HG03457 (cell line): Measurements from ENCODE around the gene CTSH.
"Not testable (repeated sequence)": the region's sequence is repeated elsewhere in the genome, so short reads cannot be mapped to it uniquely, and the experiment has no call there.

Experiments used
- ATAC-seq: cut with Tn5 transposase; IDR thresholded peaks from one replicate; pipeline ENCODE4 v1.9.1; 2021; ENCODE audit warnings: moderate number of reproducible peaks; ENCODE audit not compliant: unreplicated experiment

The CTSH gene

DNA sequence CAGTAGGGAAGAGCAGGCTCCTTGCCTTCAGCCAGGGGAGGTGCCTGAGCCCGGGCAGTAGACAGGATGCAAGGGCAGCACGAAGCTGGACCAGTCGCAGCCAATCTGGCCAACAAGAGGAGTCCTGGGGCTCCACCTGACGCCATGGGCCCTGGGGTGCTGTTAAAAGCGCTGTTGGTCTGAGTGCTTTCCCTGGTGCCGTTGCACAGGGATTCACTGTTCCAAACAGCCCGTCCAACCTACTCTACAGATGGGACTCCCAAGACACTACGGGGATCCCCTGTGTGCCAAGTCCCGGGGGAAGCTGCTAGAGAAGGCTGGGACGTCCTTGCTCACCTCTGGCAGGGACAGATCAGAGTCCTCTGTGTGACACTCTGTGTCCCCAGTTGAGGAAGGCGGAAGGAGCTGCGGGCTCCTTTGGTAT is 632 bp downstream of the CTSH start:
- peak; percentile 20 for ATAC-seq

DNA sequence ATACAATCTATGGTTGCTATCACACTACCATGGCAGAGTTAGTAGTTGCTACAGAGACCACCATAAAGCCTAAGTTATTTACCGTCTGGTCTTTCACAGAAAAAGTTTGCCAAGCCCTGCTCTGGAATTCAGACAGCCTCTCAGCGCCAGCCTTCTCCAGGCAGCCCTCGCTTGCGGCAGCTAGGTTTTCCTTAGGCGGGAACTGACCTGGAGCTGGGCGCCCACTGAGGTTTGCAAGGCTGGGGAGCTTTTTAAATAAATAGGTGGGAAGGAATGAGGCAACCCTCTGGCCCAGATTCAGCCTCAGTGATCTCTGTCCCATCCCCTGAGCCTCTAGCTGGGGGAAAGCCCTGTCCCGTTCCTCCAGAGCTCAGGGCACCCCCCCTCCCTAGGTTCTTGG is 1.2 kb downstream of the CTSH start:
- ATAC-seq, result no peak

DNA sequence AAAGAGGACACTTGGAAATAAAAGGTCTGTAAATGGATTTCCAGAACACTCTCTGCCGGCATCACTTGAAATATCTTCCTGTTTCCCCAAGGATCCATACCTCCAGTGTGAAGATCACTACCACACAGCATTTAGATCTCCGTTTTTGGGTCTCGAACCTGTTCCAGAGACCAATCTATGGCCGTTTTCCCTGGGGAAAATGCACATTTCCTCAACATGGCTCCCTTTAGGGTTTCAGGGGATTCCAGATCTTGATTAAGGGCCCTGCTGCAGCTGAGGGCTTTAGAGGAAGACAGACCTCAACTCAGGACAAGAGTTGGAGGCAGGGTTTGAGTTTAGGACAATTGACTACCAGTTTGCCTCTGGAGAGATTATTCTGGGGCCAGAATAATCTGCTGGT is 2.1 kb downstream of the CTSH start:
- no peak for ATAC-seq

DNA sequence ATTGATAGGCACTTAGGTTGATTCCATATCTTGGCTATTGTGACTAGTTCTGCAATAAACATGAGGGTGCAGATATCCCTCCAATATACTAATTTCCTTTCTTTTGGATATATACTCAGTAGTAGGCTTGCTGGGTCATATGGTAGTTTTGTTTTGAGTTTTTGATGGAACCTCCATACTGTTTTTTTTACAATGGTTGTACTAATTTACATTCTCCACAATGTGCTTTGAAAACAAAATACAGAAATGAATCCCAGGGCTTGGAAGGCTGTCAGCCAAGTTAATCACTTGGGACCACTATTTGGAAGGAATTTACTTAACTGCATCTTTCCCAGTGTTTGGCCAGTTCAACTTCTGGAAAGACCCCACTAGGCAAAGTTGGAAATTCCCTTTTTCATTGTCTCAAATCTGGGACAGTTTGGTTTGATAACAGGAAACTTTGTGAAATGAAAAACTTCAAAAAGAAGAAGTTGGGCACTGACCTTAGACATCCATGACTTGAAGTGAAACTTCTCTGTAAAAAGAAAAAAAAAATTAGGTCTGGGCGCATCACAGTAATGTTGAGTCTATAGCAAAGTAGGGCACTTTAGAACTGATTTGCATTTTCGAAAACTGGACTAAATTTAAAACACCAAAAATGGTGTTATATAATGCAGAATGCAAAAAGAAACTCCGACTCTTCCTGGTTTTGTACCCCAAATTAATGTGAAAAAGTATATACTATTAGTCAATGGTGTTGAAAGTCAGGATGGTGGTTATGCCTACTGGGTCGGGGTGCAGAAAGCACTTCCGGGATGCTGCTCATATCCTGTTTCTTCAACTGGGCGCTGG is 6.0 kb downstream of the CTSH start:
- ATAC-seq, result peak; percentile 67

DNA sequence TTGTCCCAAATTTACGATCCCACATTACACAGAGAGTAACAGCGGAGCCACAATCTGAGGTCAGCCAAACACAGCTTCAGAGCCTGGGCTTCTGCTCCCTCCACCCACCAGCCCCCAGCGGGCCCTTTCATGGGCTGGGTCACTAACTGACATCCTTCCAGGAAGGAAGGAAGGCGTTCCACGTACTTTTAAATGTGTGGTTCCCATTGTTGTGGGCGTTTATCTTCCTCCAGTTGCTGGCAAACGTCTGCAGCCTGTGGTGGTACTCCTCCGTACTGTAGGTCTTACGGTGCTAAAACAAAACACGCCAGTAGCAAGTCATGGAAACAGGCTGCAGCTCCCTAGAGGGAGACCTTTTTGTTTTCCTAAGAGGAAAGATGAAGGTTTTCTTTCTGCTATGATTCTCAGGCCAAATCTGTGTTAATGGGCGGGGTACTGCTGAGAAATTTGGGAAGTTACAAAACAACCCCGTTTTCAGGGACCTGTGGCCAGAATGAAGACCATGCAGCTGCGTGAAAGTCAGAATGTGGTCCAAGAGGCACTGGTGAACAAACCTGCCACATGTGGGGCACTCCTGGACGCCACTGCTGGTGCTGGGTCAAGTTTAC is 7.6 kb downstream of the CTSH start:
- no peak for ATAC-seq

DNA sequence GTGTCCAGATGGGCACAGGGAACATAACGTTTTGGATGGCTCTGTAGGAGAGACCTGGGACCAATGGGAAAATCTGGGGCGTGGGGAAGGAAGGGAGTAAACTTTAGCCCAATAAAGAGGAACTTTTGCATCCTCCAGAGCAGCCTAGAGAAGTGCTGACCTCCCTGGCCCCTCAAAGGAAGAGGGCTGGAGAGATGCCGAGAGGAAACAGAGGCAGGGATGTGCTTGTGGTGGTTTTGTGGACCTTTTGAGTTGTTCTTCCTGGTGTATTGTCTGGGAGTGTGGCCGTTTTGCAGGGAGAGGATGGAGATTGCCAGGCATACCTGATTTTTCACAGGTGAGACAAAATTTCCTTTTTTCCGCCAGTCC is 10.2 kb downstream of the CTSH start:
- ATAC-seq, result no peak

DNA sequence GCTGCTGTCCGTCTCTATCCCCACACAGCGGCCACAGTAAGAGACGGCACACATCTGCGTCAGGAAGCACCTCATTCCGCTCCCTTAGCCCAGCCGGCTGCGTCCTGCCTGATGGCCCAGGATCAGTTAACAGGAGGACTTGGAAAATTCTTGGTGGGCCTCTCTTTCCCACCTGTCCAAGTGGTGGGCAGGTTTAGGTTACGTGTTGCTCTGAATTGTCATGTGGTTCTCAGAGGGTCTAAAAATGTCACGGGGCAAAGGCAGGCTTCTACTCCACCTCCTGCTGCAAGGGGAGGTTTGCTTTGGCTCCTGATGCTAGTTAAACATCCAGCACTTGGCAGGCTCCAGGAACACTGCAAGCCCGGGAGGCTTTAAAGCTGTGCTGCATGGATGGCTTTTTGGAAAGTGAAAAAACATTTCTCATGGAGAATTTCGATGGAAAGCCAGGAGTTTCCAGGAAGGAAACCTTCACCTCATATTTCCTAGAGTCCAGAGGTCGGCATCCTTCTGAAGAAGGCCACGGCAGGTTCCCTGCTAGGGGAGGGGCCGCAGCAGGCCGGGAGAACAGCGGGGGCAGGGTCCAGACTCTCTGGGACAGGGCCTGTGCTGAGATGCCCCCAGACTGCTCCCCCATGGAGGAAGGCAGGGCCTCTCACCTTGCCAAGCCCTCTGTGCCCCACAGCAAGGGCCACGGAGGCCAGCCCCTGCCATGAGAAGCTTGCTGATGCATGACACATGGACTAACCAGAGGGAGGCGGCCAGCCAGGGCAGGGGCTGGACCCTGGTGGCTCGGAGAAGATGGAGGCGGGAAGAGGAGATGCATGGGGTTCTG is 10.8 kb downstream of the CTSH start:
- no peak for ATAC-seq

DNA sequence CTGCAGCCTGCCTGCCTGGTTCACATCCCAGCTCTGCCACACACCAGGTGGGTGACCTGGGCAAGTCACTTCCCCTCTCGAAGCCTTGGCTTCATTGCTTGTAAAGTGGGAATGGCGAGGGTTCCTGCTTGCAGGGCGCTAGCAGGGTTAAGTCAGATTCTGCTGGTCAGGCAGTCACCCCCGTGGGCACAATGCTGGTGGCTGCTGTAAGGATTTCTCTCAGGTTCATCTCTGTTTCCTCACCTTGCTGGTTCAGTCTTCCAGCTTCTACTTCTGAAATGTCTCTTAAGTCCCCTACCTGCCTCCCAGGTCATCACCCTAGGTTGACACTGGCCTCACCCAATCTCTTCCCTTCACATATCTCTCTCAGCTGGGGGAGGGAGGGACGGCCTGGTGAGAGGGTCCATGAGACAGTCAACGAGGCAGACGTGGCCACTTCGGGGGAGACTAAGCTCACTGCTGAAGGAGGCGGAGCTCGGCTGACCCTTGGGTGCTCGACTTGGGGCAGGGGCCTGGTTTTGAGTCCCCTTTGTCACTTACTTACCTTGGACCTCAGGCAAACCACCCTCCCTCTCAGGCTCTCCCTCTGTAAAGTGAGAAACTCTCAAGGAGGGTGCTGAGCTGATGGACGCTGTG is 11.5 kb downstream of the CTSH start:
- no peak for ATAC-seq

DNA sequence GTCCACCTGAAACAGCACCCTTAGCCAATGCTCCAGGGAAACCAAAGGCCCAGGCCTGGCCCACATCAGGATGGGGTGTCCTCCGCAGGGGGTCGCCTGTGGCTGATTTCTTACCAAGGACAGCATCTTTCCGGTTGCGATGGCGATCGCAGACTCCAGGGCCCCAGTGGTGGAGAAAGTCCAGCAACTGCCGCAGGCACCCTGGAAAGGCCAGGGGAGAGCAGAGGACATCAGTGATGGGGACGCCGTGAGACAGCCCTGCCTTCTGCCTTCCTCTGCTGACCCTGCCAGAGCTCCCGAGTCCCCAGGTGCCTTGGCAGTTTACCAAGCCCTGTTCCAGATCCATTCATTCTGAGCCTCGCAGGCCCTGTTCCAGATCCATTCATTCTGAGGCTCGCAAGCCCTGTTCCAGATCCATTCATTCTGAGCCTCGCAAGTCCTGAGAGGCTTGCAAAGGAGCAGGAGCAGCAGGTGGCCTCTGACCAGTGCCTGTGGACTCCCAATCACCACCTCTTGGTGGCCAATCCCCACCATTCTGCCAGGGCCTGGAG is 12.5 kb downstream of the CTSH start:
- ATAC-seq, result no peak

DNA sequence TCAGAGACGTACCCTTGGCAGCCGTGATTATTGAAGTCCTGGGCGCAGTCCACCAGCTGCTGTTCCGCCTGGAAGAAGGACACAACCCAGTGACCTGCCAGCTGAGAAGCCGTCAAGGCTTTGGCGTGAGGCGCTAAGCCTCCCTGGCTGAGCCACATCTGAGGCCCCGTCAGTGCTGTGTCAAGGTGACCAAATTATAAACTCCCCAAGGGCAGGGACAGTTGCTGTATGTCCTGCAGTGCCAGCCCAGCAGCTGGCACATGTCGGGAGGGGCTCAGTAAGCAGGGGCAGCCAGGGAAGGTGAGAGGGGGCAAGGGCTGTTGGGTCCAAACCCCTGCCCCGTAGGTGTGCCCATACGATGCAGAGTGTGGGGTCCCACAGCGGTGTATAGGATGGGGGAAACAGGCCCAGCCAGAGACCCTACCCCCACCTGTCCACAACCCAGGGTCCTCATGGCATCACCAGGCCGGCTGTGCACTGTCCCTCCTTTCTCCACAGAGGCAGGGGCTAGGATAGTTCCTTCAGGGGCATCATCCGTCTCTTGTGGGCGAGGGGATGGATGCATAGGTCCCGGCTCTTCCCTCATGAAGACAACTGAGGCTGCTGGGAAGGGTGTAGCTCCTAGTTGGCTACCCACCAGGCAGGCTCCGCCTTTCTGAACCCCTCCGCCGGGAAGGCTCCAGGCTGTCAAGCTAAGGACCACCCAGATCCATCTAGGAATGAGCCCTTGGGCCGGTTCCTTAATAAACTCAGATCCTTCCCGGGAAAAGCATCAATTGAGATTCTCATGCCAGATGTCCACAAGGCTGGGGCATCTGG is 13.2 kb downstream of the CTSH start:
- no peak for ATAC-seq

DNA sequence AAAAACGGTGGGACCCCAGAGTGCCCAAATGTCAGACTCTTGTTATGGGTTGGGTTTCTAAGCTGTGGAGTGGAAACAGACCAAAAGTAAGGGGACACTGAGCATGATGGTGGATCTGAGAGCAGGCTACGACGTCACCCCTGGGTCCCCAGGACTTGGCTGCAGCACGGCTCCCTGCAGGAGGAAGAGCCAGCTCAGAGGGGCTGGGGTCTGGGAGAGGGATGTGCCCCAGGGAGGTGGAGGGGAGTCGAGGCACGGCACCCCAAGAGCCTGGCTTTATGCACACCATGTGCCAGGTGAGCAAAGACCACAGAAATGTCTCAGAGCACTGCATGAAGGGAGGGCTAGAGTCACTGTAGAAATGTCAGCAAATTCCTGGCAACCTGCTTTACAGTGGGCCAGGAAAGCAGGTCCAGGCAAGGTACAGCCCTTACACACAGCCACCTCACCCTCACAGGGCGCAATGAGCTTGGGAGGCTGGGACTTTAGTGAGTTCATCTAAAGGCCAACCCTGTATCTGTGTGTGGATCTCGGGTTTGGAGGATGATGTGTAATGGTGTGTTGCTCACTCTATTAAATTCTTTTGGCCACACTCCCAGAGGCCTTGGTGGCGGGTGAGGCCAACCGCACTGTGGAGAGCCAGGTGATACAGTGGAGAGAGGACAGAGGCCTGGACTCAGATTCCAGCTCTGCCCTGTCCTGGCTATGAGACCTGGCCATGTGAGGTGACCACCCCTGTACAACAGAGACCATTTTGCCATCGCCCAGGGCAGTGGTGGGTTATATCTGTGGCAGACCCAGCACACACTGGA is 14.1 kb downstream of the CTSH start:
- no peak for ATAC-seq

DNA sequence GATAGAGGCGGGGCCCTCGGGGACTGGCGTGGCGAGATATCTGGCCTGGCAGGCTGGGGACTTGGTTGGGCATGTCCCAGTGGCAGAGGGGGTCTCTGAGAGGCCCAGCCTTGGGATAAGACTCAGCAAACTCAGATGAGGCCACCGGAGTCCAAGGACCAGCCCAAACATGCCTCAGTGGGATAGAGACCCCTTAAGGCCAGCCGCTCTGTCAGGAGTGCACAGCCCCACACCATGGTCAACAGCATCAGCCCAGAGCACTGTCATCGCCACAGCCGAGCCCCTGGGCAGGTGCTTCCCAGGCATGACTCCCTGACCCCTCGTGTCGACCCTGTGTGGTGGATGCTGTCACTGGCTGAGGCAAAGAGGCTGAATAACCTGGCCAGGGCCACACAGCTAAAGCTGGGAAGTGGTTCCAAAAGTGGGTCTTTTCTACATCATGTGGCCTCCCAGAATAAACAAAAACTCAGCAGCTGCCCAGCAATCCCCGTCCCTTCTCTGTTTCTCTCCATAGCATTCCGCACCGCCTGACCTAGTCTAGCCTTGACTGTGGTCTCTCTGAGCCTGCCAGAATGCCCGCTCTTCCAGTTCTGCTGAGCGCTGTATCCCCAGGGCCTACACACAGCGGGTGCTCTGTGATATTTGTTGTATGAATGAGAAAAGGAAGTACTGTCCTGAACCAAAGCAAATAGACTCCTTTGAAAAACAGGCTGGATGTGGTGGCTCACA is 15.1 kb downstream of the CTSH start:
- ATAC-seq, result no peak

DNA sequence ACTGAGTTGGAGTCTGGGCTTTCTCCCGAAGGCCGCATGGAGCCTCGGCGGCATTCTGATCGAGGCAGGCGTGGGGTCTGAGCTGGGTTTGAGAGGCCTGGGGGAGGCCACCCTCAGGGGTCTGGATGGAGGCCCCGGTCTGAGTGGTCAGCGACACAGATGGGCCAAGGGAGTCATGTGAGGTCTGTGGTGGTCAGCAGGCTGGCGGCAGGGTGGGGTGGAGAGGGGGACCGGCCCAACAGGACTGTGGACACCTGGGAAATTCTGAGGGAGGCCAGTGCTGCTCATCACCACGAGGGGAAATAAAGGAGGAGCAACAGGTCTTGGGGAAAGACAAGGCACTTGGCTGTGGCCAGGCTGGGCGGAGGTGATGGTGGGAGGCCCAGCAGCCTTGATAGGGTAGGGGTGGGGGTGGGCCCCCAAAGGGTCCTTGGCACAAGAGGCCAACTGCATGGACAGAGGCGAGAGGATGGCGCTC is 16.2 kb downstream of the CTSH start:
- no peak for ATAC-seq

DNA sequence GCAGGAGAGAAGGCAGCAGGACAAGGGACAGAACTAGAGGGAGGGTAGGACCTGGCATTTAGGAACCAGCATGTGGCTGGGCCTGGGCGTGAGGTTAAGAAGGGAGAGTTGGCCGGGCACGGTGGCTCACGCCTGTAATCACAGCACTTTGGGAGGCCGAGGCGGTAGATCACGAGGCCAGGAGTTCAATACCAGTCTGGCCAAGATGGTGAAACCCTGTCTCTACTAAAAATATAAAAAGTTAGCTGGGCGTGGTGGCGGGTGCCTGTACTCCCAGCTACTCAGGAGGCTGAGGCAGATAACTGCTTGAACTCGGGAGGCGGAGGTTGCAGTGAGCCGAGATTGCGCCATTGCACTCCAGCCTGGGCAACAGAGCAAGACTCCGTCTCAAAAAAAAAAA is 16.7 kb downstream of the CTSH start:
- ATAC-seq, result not testable (repeated sequence)

DNA sequence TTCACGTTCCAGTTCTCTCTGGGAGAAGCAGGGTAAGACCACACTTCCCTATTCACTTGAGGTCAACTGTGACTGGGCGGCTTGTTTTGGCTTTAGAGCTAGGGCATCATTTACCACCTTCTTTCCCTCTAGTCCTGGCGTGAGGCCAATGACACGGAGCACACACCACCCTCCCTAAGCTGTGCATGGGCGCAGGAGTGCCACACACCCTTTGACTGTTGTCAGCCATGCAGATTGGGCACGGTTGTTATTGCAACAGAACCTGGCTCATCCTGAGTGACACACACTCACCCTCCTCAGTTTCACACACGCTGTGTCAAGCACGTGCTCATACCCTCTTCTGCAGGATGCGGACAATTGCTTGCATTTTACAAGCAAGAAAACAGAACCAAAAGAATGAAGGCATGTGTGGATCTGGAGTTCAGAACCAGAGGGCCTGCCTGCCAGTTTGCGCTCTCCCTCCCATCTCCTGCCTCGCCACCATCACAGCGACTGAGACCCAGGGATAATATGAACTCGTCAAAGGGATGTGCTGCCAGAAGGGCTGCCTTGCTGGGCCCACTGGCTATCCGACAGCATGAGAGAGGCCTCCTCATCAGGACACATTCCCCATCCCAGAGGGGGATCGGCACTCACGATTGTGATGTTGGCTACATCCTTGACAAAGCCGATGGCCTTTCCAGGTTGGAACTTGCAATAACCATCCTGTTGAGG is 17.6 kb downstream of the CTSH start:
- no peak for ATAC-seq

DNA sequence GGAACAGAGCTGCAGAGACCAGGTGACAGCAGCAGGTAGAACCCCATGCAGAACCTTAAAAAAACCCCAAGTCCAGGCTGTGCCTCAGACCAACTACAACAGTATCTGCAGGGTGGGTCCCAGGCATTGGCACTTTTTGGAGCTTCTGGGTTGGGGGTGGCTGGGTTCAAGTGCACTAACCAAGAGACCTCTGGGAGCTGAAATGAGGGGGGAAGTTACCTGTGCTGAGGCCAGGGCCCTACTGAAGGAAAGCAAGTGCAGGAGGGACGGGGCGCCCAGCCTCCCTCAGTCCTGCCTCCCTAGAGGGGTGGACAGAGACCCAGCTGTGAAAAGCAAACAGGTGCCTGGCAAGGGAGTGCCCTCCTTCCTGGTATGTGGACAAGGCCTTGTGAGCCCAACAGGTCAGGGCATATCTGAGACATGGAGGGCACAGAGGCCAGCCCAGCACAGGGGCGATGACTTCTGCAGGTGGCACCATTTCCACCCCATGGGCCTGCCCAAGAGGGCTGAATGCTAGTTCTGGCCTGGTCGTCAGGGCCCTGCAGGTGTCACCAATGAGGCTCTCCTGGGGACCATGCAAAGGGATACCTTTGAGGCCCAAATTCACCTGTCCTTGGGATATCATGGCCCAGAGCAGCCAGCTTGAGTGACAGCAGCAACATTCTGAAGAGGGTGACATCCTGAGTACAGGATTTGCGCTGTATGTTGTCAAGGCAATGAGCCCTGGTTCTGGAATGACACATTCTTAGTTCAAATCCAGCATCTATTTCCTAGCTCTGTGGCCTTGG is 18.7 kb downstream of the CTSH start:
- ATAC-seq, result no peak

DNA sequence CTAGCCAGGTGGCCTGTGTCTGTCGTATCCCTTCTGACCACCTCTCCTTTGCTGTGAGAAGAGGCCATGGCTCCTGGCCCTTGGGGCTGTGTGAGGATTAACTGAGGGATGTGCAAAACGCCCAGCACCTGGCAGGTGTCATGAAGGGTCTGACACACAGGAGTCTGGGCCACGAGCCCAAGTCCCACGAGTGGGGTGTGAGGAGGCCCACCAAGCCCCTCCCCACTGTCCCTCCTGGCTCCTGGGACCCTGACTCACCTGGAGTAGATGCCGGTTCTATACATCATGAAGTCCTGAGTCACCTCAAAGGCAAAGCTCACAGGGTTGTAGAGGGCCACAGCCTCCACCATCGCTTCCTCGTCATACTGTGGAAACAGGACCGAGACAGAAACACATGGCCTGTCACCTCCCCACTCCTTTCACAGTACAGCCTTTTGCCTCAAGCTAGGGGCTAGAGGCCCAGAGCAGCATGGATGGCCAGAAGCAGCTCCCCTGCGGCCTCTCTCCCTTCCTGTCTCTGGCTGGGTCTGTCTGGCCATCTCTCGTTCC is 19.7 kb downstream of the CTSH start:
- ATAC-seq, result no peak
